GM19468 (cell line): ENCODE results near the gene BRD3.

Source experiments
- ATAC-seq: cut with Tn5 transposase; IDR thresholded peaks from one replicate; pipeline ENCODE4 v1.9.1; 2021; ENCODE audit warnings: mild to moderate bottlenecking, moderate library complexity, moderate number of reproducible peaks; ENCODE audit not compliant: unreplicated experiment; ENCODE audit errors: extremely low read depth

BRD3 gene

DNA sequence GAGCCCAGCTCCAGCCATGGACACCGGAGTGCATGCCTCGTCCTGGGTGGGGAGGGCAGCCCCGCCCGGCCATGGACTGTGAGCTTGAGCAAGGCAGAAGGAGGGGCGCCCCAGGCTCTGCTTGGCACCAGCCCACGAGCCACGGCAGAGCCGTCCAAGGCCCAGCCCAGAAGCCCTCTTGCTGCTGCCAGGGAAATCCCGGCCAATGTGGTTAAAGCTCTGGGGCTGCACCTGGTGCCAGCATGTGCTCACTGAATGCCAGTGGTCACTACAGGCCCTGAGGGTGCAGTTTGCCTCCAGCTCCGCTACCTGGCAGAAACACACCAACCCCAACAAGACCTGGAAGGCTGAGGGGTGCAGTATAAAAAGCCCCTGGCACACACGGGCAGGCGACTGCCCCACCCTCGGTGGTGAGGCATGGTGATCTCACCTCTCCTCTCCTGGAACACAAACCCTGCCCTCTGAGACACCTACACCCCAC lies 11.8 kb downstream of the BRD3 start:
- no peak for ATAC-seq

- no peak for ATAC-seq
These were observed 12.7 kb downstream of the BRD3 start for GRCh38 chr9:134054891-134055811.

DNA sequence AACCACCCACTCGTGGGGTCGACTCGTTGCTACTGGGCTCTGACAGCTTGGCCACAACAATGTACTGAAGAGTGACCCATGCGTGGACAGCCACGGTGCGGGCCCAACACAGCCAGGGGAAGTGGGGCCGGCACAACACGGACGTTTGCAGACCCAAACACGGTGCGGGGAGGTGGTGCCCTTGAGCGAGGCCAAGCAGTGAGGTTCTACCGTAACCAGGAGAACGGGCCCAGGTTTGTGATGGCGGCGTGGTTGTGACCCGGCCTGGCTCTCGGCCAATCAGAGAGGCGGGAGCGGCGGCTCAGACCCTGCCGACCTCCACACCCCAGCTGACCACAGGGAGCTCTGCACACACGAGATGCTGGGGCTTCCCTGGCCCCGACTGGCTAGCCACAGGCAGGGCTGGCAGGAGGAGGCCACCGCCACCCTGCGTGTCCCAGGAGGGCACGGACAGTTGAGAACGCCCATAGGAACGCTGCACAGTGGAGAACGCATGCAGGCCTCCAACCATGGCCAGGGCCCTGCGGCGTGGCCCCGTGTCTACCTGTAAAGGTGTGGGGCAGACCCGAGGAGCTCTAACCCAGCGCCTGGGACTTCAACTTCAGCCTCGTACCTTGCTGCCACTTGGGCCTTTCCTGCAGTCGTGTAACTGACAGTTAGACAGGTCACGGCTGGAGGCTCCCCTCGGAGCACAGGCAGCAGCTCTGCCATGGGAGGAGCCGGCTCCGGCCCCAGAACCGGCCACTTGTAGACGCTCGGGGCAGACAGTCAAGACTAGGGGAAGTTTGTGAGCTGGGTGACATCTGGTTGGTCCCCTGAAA lies 13.7 kb downstream of the BRD3 start:
- ATAC-seq, result no peak

GRCh38 chr9:134053401-134053871 lies 14.4 kb downstream of the BRD3 start:
- no peak for ATAC-seq

GRCh38 chr9:134052941-134053340 lies 14.9 kb downstream of the BRD3 start:
- ATAC-seq, result no peak

DNA sequence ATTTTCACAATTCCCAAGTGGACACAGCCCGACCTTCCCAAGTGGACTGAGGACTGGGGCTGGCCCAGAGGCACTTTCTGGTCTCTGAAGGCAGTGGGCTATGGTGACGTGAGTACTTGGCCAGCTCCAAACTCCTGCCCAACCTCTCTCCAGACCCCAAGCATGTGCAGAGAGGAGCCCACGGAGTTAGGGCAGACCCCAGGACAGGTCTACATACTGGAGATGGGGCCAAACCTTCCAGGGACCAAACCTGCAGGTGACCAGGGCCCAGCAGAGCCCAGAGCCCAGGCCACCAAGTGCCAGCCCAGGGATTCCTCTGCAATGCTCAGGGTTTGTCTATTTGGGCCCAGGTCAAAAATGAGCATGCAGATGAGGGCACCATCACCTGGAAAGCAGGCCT lies 15.3 kb downstream of the BRD3 start:
- no peak for ATAC-seq

DNA sequence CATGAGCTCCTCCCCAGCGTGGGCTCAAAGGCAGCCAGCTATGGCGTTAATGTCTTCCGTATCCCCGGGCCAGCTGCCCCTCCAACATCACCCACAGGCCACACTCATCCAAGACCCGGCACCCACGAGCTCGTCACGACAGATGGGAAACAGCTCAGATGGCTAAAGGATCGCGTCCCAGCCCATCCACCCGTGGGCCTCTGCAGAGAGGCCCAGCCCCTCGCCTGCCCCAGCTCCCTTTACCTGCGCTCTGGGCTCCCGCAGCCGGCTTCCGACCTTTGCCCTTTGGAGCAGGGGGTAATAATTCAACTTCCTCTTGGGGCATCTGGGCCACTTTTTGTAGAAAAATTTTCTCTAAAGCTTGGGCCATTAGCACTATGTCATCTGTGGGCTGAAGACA lies 16.5 kb downstream of the BRD3 start:
- ATAC-seq, result no peak

GRCh38 chr9:134050726-134051125 lies 17.1 kb downstream of the BRD3 start:
- no peak for ATAC-seq

DNA sequence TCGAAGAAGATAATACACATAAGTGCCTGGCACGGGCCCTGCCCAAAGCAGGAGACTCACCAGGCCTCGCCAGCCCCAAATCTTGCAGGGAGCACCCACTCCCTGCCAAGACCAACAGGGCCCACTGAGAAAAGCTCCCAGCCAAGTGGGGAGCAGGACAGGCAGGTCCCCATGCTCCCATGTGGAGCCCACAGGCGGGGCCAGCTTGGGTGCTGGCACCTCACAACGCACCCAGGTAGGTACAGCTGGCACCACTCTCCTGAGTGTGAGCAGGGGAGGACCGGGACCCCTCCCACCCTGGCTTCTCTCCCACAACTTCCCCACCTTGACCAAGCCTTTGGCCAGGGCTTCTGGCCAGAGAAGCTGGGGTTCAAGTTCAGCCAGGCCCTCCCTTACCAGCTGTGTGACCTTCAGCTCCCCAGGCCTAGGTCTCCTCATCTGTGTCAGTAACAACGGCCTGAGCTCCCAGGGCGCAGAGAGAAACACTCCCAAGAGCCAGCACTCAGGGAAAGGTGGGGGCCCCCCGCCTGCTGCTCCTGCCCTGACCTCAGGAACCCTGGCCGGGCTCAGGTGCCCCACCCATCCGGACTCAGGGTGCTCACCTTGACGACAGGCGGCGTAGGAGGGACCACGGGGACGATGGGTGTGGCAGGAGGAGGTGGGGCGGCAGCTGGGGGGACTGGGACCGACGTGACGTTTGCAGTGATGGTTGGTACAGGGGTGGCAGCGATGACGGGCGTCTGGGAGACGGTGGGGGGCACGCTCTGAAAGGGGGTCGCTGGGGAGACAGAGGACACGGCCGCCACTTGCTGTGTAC lies 17.8 kb downstream of the BRD3 start:
- ATAC-seq, result no peak

DNA sequence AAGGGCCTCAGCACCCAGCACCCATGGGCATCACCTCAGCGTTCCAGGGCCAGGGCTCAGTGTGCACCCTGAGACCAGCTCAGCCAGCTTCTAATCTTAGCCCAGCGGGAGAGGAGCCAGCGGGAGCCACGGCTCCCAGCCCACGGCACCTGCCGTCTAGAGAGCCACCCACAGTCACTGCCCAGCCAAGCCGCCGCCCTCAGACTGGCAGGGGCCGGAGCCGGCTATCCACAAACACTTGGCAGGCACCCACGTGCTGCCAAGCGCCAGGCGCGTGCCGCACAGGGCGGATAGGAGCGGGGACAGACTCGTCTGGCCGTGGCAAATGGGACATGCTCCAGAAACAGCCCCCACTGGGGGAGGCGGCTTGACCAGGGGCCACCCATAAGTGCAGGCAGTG lies 18.6 kb downstream of the BRD3 start:
- ATAC-seq, result no peak

- ATAC-seq, result no peak
These were observed 19.3 kb downstream of the BRD3 start for GRCh38 chr9:134048582-134048968.

DNA sequence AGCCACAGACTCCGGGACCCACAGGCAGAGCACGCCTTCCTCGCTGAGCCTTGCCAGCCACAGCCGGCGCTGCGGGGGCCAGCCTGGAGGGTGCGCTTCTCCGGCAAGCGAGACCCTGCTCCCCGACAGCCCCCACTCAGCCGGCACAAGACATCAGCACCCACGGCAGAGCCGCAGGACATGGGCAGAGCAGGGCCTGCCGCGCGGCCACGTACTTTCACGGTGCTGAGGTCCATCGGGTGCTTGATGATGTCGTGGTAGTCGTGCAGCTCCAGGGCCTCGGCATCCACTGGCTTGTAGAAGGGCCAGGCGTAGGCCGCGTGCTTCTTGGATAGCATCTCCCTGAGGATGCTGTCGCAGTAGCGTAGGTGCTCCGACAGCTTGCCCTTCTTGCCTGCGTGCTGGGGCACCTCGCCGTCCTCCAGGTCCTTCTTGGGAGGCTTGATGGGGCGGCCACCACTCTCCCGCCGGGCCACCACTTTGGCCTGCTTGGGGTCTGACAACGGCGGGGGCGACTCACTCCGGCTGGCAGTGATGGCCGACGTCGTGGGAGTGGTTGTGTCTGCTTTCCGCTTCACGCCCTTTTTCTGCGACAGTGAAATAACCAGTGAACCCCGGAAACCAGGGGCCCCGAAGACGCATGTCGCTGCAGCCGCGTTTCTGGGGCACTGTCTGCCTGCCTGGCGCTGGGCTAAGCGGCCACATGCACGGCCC lies 19.8 kb downstream of the BRD3 start:
- ATAC-seq, result no peak

DNA sequence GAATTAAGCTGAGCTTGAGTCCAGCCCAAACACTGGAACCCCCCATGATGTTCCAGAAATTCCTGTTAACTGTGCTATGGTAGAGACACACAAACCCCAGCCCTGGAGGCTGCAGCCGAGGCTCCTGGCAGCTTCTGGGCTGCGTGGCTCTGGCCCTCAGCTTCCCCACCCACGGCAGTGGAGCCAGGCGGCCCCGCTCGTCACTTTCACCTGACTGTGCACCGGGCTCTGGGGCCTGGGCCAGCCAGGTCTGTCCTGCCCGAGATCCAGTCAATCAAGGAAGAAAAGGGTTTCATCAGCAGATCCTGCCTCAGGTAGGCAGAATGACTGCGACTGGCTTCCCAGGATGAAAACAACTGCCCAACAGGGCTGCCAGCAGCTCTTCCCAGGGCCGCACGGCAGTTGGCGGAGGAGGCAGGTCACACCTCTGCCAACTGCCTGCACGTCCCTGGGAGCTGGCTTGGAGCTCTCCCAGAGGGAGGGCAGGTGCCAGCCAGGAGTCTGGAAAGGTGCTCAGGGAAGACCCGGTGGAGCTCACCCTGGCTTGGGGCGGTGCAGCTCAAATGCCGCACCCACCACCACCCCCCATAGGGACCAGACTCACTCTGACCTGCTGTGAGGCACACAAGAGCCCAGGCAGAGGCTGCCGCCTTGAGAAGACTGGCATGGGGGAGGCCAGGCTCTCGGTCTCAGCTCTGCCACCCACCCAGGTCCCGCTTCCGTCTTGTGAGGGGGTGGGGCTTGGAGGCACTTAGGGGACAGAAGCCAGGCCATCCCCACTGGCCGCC lies 20.7 kb downstream of the BRD3 start:
- no peak for ATAC-seq

GRCh38 chr9:134045841-134046544 lies 21.8 kb downstream of the BRD3 start:
- ATAC-seq, result no peak

DNA sequence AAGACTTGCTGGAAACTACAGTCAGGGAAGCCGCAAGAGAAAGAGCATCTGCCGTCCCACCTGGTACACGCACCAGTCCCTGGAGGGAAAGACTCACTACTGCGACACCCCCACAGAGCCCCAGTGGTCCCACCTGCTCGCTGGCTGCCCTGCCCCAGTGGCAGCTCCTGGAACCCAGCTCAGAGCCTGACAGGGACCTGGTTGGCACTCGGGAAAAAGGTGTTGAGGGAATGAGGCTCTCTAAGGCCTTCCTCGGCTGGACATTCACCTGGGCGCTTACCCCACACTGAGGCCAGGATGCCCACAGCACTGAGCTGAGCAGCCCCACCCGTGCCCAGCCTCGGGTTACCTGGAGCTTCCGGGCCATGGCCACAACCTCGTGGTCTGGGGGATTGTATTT lies 22.9 kb downstream of the BRD3 start:
- ATAC-seq, result no peak

DNA sequence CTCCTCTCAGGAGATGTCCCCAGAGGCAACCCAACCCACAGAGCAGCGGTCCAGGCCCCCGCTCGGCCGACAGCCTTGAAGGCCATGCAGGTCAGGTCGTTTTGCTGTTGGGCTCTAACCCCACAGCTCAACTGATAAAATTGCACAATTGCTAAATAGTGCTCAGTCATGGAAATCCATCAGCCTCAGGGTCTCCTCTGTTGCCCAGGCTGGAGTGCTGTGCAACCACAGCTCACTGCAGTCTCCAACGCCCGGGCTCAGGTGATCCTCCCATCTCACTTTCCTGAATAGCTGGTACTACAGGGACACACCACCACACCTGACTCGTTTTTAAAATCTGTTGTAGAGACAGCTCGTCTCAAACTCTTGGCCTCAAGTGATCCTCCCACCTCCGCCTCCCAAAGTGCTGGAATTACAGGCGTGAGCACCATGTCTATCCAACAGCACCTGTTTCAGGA lies 24.3 kb downstream of the BRD3 start:
- ATAC-seq, result no peak

GRCh38 chr9:134041649-134041962 lies 26.2 kb downstream of the BRD3 start:
- ATAC-seq, result no peak
